H1 (cell line): Measurements from ENCODE around the gene EWSR1. TPM values are rescaled to one million over a fixed set of nuclear protein-coding genes. Genes with fewer than 3 reads are reported as not detected.

Source experiments
- CTCF ChIA-PET: fragments of 300-600 bp; sonication (Branson Sonifier 250); formaldehyde crosslinking; loops from one replicate; lab custom pipeline; 2021; ENCODE audit not compliant: partially characterized antibody; lab: Charles Lee
- POLR2A ChIA-PET: fragments of 300-600 bp; sonication (Branson Sonifier 250); formaldehyde crosslinking; loops from one replicate; lab custom pipeline; 2021; ENCODE audit warnings: inconsistent platforms; ENCODE audit not compliant: partially characterized antibody; lab: Charles Lee
- DNase-seq, 2 experiments: peaks; one replicate each; pipeline versions ENCODE4 v3.0.0 to v3.0.0-alpha.2; 2010 to 2022; ENCODE audit warnings: low spot score in 2 of 2, low read depth in 1 of 2, mixed read lengths in 1 of 2
- FAIRE-seq: peaks from 2 replicates; lab custom pipeline; 2011; peaks lifted over from hg19 to GRCh38; lab: Jason Lieb, UNC
- H2AFZ ChIP-seq: 2 replicates; pipeline ENCODE4 v1.8.1; 2012; ENCODE audit warnings: low read length, inconsistent platforms
- H2AK5ac ChIP-seq: 2 replicates; pipeline ENCODE4 v1.6.1; 2013; ENCODE audit warnings: low read depth, low read length
- H2BK120ac ChIP-seq: replicated peaks from 2 replicates; pipeline ENCODE3; 2013; ENCODE audit warnings: low read depth, low read length, inconsistent platforms
- H2BK12ac ChIP-seq: 2 replicates; pipeline ENCODE4 v1.6.1; 2013; ENCODE audit warnings: low read depth, low read length
- H2BK15ac ChIP-seq: 2 replicates; pipeline ENCODE4 v1.6.1; 2013; ENCODE audit warnings: low read length
- H2BK20ac ChIP-seq: 2 replicates; pipeline ENCODE4 v1.6.1; 2013; ENCODE audit warnings: low read length
- H2BK5ac ChIP-seq: 2 replicates; pipeline ENCODE4 v1.6.1; 2013; ENCODE audit warnings: low read depth, low read length
- H3K14ac ChIP-seq: 2 replicates; pipeline ENCODE4 v1.6.1; 2013; ENCODE audit warnings: inconsistent platforms; ENCODE audit not compliant: insufficient read length
- H3K18ac ChIP-seq: 2 replicates; pipeline ENCODE4 v1.6.1; 2013; ENCODE audit warnings: low read length; ENCODE audit errors: extremely low read depth
- H3K23ac ChIP-seq: 2 replicates; pipeline ENCODE4 v1.6.1; 2013; ENCODE audit warnings: inconsistent platforms; ENCODE audit not compliant: insufficient read length
- H3K23me2 ChIP-seq: 2 replicates; pipeline ENCODE4 v1.6.1; 2013; ENCODE audit warnings: low read depth, low read length
- H3K27ac ChIP-seq: 2 replicates; pipeline ENCODE4 v1.6.1; 2011; ENCODE audit warnings: low read depth, low read length, inconsistent platforms
- H3K27me3 ChIP-seq, 4 experiments: replicated peaks in 1 of 4; 1 replicate in 1 of 4; 2 replicates in 3 of 4; pipeline versions ENCODE4 v1.6.1 to v1.8.1; 2011 to 2013; ENCODE audit warnings: low read length in 3 of 4, mild to moderate bottlenecking in 3 of 4, inconsistent platforms in 2 of 4, mixed read lengths in 2 of 4, moderate library complexity in 1 of 4; ENCODE audit not compliant: control insufficient read depth in 3 of 4, insufficient read depth in 3 of 4; ENCODE audit errors: extremely low read depth in 1 of 4
- H3K36me3 ChIP-seq, 4 experiments: 2 replicates each; pipeline versions ENCODE4 v1.6.1 to v1.8.1; 2011 to 2013; ENCODE audit warnings: mild to moderate bottlenecking in 4 of 4, low read length in 3 of 4, moderate library complexity in 2 of 4, control low read depth in 1 of 4, inconsistent platforms in 1 of 4; ENCODE audit not compliant: insufficient read depth in 4 of 4, control insufficient read depth in 2 of 4
- H3K4ac ChIP-seq: replicated peaks from 2 replicates; pipeline ENCODE3; 2013; ENCODE audit warnings: low read length, low read depth, mixed read lengths, inconsistent platforms; ENCODE audit not compliant: insufficient read length
- H3K4me1 ChIP-seq, 4 experiments: replicated peaks in 1 of 4; 1 replicate in 1 of 4; 2 replicates in 3 of 4; pipeline versions ENCODE4 v1.6.1 to v1.8.1; 2011 to 2013; ENCODE audit warnings: low read length in 3 of 4, inconsistent platforms in 2 of 4, mixed read lengths in 1 of 4; ENCODE audit not compliant: insufficient read depth in 4 of 4, control insufficient read depth in 3 of 4
- H3K4me2 ChIP-seq, 2 experiments: 2 replicates each; pipeline versions ENCODE4 v1.6.1 to v1.8.1; 2011 to 2013; ENCODE audit warnings: low read depth in 2 of 2, low read length in 2 of 2, control low read depth in 1 of 2, inconsistent platforms in 1 of 2, mild to moderate bottlenecking in 1 of 2; ENCODE audit not compliant: insufficient read depth in 1 of 2
- H3K4me3 ChIP-seq, 4 experiments: fragments of 200-600, 300-600 bp in 1 of 4; sonication (generic), shearing (Covaris generic), sonication (Bioruptor Twin) in 1 of 4; 2 replicates each; pipeline versions ENCODE4 v1.5.1 to v1.8.1; 2011 to 2016; ENCODE audit warnings: low read length in 4 of 4, low read depth in 3 of 4, control low read depth in 2 of 4, inconsistent platforms in 2 of 4, mild to moderate bottlenecking in 2 of 4, mixed read lengths in 1 of 4, moderate library complexity in 1 of 4; ENCODE audit not compliant: insufficient read depth in 2 of 4; ENCODE audit errors: extremely low read depth in 1 of 4
- H3K56ac ChIP-seq: replicated peaks from 2 replicates; pipeline ENCODE3; 2013; ENCODE audit warnings: low read depth, mild to moderate bottlenecking, mixed read lengths, low read length, inconsistent platforms; ENCODE audit not compliant: insufficient read length
- H3K79me1 ChIP-seq: 2 replicates; pipeline ENCODE4 v1.6.1; 2013; ENCODE audit warnings: low read depth, low read length, control low read depth
- H3K79me2 ChIP-seq, 2 experiments: 2 replicates each; pipeline versions ENCODE4 v1.6.1 to v1.8.1; 2012 to 2013; ENCODE audit warnings: low read length in 2 of 2, mild to moderate bottlenecking in 2 of 2, inconsistent platforms in 1 of 2; ENCODE audit not compliant: insufficient read depth in 2 of 2, control insufficient read depth in 1 of 2
- H3K9ac ChIP-seq, 4 experiments: replicated peaks in 1 of 4; 1 replicate in 1 of 4; 2 replicates in 3 of 4; pipeline versions ENCODE4 v1.6.1 to v1.8.1; 2011 to 2013; ENCODE audit warnings: low read depth in 3 of 4, low read length in 3 of 4, control low read depth in 2 of 4, mild to moderate bottlenecking in 2 of 4, moderate library complexity in 2 of 4, inconsistent platforms in 1 of 4; ENCODE audit errors: extremely low read depth in 1 of 4
- H3K9me3 ChIP-seq, 2 experiments: 2 replicates each; pipeline versions ENCODE4 v1.6.1 to v1.8.1; 2012 to 2013; ENCODE audit warnings: mild to moderate bottlenecking in 2 of 2, moderate library complexity in 2 of 2, control low read depth in 1 of 2, inconsistent platforms in 1 of 2, low read depth in 1 of 2, low read length in 1 of 2, mixed read lengths in 1 of 2; ENCODE audit not compliant: insufficient read depth in 2 of 2
- H4K20me1 ChIP-seq, 2 experiments: replicated peaks in 1 of 2; 2 replicates each; pipeline versions ENCODE3 to v1.8.1; 2011 to 2013; ENCODE audit warnings: inconsistent platforms in 2 of 2, low read length in 2 of 2, mild to moderate bottlenecking in 1 of 2; ENCODE audit not compliant: insufficient read depth in 2 of 2, control insufficient read depth in 1 of 2
- H4K5ac ChIP-seq: 2 replicates; pipeline ENCODE4 v1.6.1; 2013; ENCODE audit warnings: low read length, low read depth, mixed read lengths, inconsistent platforms; ENCODE audit not compliant: insufficient read length
- H4K8ac ChIP-seq: 2 replicates; pipeline ENCODE4 v1.8.0; 2013; ENCODE audit warnings: mild to moderate bottlenecking, moderate library complexity, low read length, inconsistent platforms; ENCODE audit not compliant: insufficient read depth; ENCODE audit errors: extremely low read depth
- H4K91ac ChIP-seq: replicated peaks from 2 replicates; pipeline ENCODE3; 2013; ENCODE audit warnings: low read length, mixed read lengths, inconsistent platforms; ENCODE audit not compliant: insufficient read length
- CHD2 ChIP-seq: IDR thresholded peaks from 2 replicates; pipeline ENCODE4 v1.6.1; 2012; ENCODE audit warnings: low read length, improper control_type of control experiment
- EZH2 ChIP-seq: fragments of 200-600 bp; sonication (generic); IDR thresholded peaks from 2 replicates; pipeline ENCODE4 v1.7.1; 2012; ENCODE audit warnings: low read depth, mild to moderate bottlenecking, moderate library complexity, low read length, inconsistent platforms; ENCODE audit not compliant: severe bottlenecking
- GABPA ChIP-seq: IDR thresholded peaks from 2 replicates; pipeline ENCODE4 v1.6.1; 2011; ENCODE audit warnings: mild to moderate bottlenecking, low read length, moderate library complexity, borderline replicate concordance; ENCODE audit not compliant: insufficient read depth
- GTF2F1 ChIP-seq: IDR thresholded peaks from 2 replicates; pipeline ENCODE4 v1.6.1; 2012; ENCODE audit warnings: low read depth, low read length, improper control_type of control experiment, borderline replicate concordance
- KDM1A ChIP-seq: fragments of 200-600, 300-600 bp; sonication (generic); IDR thresholded peaks from 2 replicates; pipeline ENCODE4 v1.7.1; 2016; ENCODE audit warnings: mild to moderate bottlenecking, low read length, borderline replicate concordance
- KDM4A ChIP-seq: IDR thresholded peaks from one replicate; pipeline ENCODE4 v1.7.1; 2012; ENCODE audit warnings: low read depth, mild to moderate bottlenecking, moderate library complexity, low read length, inconsistent platforms; ENCODE audit not compliant: severe bottlenecking
- KDM5A ChIP-seq: fragments of 200-600 bp; IDR thresholded peaks from 2 replicates; pipeline ENCODE4 v1.7.1; 2012; ENCODE audit warnings: mild to moderate bottlenecking, low read length, inconsistent platforms, mixed read lengths
- MAFK ChIP-seq: IDR thresholded peaks from 2 replicates; pipeline ENCODE4 v1.6.1; 2012; ENCODE audit warnings: low read depth, mild to moderate bottlenecking, improper control_type of control experiment, low read length
- RBBP5 ChIP-seq: IDR thresholded peaks from 2 replicates; pipeline ENCODE4 v1.7.1; 2012; ENCODE audit warnings: low read depth, mild to moderate bottlenecking, inconsistent platforms, low read length, moderate library complexity, borderline replicate concordance
- RXRA ChIP-seq: IDR thresholded peaks from 2 replicates; pipeline ENCODE4 v1.6.1; 2011; ENCODE audit warnings: low read depth, mild to moderate bottlenecking, low read length, moderate library complexity; ENCODE audit not compliant: insufficient read depth
- SIN3A ChIP-seq, 2 experiments: IDR thresholded peaks in 1 of 2; conservative IDR thresholded peaks in 1 of 2; 2 replicates each; pipeline ENCODE4 v1.6.1; 2011 to 2012; ENCODE audit warnings: low read length in 2 of 2, improper control_type of control experiment in 1 of 2, low read depth in 1 of 2, mild to moderate bottlenecking in 1 of 2
- TEAD4 ChIP-seq: IDR thresholded peaks from 2 replicates; pipeline ENCODE4 v1.6.1; 2012; ENCODE audit warnings: low read depth, low read length, inconsistent platforms, mixed read lengths
- WGBS, 2 experiments: shearing (Covaris generic) in 1 of 2; methylation state at CpG; one replicate each; pipeline versions ENCODE4 v1.1.6 to v1.1.7; 2013 to 2015; ENCODE audit warnings: low lambda C conversion rate in 2 of 2, mixed read lengths in 2 of 2, inconsistent platforms in 1 of 2, low coverage in 1 of 2, missing lambda C conversion rate in 1 of 2; ENCODE audit not compliant: insufficient replicate concordance in 2 of 2, insufficient coverage in 1 of 2, insufficient read length in 1 of 2; ENCODE audit errors: extremely low coverage in 1 of 2, missing lambda C conversion rate in 1 of 2; 5-methylcytosine and 5-hydroxymethylcytosine counted together
- polyA plus RNA-seq, 7 experiments: library from polyadenylated mRNA; depleted of rRNA in 3 of 7; stranded (reverse) in 5 of 7; unstranded in 2 of 7; fragments of >200 nt in 5 of 7; fragments of 200-250 nt in 2 of 7; gene quantifications; 1 replicate in 5 of 7; 2 replicates in 1 of 7; 4 replicates in 1 of 7; pipeline versions ENCODE4 v1.2.1 to v1.2.3, GENCODE V29; 2011 to 2013; ENCODE audit warnings: missing spikeins in 2 of 7, mixed read lengths in 2 of 7
- total RNA-seq: library from RNA; stranded (reverse); fragmentation: NEBNext Ultra II Directional; extraction: Animal tissue kit (Norgen Biotek cat#: 25700); gene quantifications from 2 replicates; pipeline ENCODE4 v1.2.1, GENCODE V29; 2021
- TF ChIP-seq, protein P1 (sequence below): IDR thresholded peaks from 2 replicates; pipeline ENCODE4 v1.6.1; 2012; ENCODE audit warnings: inconsistent platforms

Gene EWSR1
- total and polyA plus RNA-seq, 2 of the 8 experiments (the other 6 are each of a cell fraction or from before 2014, with no cell fraction given) = 387 to 930 TPM

DNA sequence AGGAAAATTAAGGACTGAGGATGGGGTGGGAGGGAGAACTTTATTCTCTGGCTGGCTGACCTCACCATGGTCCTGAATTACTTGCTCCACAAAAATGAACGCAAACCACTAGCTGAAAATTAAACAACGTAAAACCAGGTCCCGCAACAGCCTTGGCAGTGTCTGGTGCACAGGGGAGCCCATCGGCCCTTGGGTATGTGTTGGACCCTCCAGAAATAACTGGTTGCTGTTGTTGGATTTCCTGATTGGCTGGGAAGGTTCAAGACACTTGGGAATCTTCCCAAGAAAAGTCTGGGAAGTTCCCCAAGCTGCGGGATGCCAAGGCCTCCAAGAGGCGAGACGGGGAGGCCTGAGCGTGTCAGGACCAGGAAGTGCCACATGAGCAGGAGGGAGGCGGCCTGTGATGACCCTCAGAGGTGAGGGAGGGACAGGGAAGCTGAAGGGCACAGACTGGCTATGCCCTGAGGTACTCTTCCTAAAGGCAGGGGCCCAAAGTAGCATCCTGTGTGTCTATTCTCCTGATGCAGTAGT, 57.8 kb downstream of the EWSR1 start:
- CTCF ChIA-PET = interaction anchor here (1.0 to 1.7 kb wide), 4 partner anchors 13 to 29 kb away, joined by 3 to 13 read pairs (median 4); no protein-coding TSS in a partner anchor
- TF ChIP-seq SIN3A (conservative IDR thresholded peaks at IDR 0.05 in 1 of 2, IDR thresholded peaks at IDR 0.05 in 1 of 2; ENCODE audit: low read depth in 1 of 2, low read length in 2 of 2) = no peak
- no peak for TF ChIP-seq GABPA
- TF ChIP-seq MAFK = no peak
- TF ChIP-seq KDM1A = no peak
- TF ChIP-seq KDM4A = no peak
- TF ChIP-seq EZH2 = no peak
- no peak for TF ChIP-seq RXRA
- TF ChIP-seq, protein P1, sequence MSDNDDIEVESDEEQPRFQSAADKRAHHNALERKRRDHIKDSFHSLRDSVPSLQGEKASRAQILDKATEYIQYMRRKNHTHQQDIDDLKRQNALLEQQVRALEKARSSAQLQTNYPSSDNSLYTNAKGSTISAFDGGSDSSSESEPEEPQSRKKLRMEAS = no peak
- TF ChIP-seq GTF2F1 = no peak
- no peak for TF ChIP-seq RBBP5
- no peak for TF ChIP-seq TEAD4
- no peak for TF ChIP-seq KDM5A
- no peak for TF ChIP-seq CHD2

More for the DNA sequence above, 57.8 kb downstream of the EWSR1 start:
- Histone ChIP-seq H3K4me1 (no peaks in the 10 kb centered on the region), H2AFZ (no peak overlapping the region), H3K9ac (no peak overlapping the region), H2BK15ac (no peak overlapping the region), H2AK5ac (no peak overlapping the region), H2BK12ac (no peak overlapping the region), H3K4ac (no peak overlapping the region), H3K4me2 (no peak overlapping the region), H2BK5ac (no peak overlapping the region), H3K9me3 (no peaks in the 10 kb centered on the region), H3K23me2 (no peaks in the 10 kb centered on the region), H3K23ac (no peak overlapping the region), H3K14ac (no peak overlapping the region), H4K91ac (no peak overlapping the region), H2BK20ac (no peak overlapping the region), H2BK120ac (no peak overlapping the region), H4K8ac (no peak overlapping the region), H4K5ac (no peak overlapping the region), H3K27ac (no peak overlapping the region), H3K4me3 (no peak overlapping the region), H3K79me1 (no peaks in the 10 kb centered on the region), H4K20me1 (peaks cover 0 to 5% of the 10 kb centered on the region in 2 experiments), H3K27me3 (no peaks in the 10 kb centered on the region), H3K36me3 (peaks cover 4 to 11% (median 5%) of the 10 kb centered on the region in 4 experiments; a peak in 6 of 8 replicates), H3K79me2 (no peaks in the 10 kb centered on the region), H3K56ac (no peak overlapping the region), H3K18ac (no peak overlapping the region)
- FAIRE-seq = no peak
- WGBS, 2 experiments = 89% methylated on average over 9 of the region's 9 CpGs; no CpG with 5 or more reads in 1 of the 2 experiments
- POLR2A ChIA-PET = interaction anchor here (0.8 to 1.6 kb wide), 8 partner anchors 10 to 1031 kb away, joined by 3 to 4 read pairs (median 3); partner anchors contain the start of genes CCDC157, EWSR1, GAS2L1 and RASL10A
- DNase-seq = no peak
